B cell (primary cell): ENCODE results near the gene NHLRC3. TPM values are rescaled to one million over a fixed set of nuclear protein-coding genes. Genes with fewer than 3 reads are reported as not detected.

Experiments
- ATAC-seq: fragments of 200-7000 bp; cut with Tn5 transposase; one replicate; pipeline ENCODE4 v1.10.0; 2021; ENCODE audit warnings: low read depth, mild to moderate bottlenecking, moderate number of reproducible peaks, moderate library complexity
- CTCF ChIA-PET: fragments of 350-600 bp; sonication (Branson Sonifier 250); formaldehyde crosslinking; loops from one replicate; lab custom pipeline; 2021; ENCODE audit warnings: antibody characterized with exemption, inconsistent platforms; lab: Charles Lee
- POLR2A ChIA-PET: fragments of 350-600 bp; sonication (Branson Sonifier 250); formaldehyde crosslinking; loops from one replicate; lab custom pipeline; 2021; ENCODE audit warnings: antibody characterized with exemption; lab: Charles Lee
- DNase-seq: peaks from one replicate; pipeline ENCODE4 v3.0.0; 2013
- H2AFZ ChIP-seq: 2 replicates; pipeline ENCODE4 v1.6.1; 2012; ENCODE audit warnings: mild to moderate bottlenecking, low read depth, low read length; ENCODE audit not compliant: insufficient read depth, poor library complexity, severe bottlenecking
- H3K27ac ChIP-seq, 2 donors: 1 replicate in 1 of 2; 2 replicates in 1 of 2; pipeline ENCODE4 v1.5.1; 2012 to 2013; ENCODE audit warnings: low read length in 2 of 2, mild to moderate bottlenecking in 2 of 2, moderate library complexity in 1 of 2
- H3K27me3 ChIP-seq, 4 experiments: fragments of 200-600 bp in 1 of 4; sonication (generic) in 1 of 4; replicated peaks in 1 of 4; 1 replicate in 2 of 4; 2 replicates in 2 of 4; pipeline versions ENCODE4 v1.6.1 to v1.7.0; 2013 to 2016; ENCODE audit warnings: low read length in 3 of 4, mild to moderate bottlenecking in 2 of 4, mixed read lengths in 1 of 4, moderate library complexity in 1 of 4; ENCODE audit not compliant: insufficient read depth in 4 of 4, control insufficient read depth in 3 of 4; ENCODE audit errors: control extremely low read depth in 1 of 4
- H3K36me3 ChIP-seq, 2 experiments: replicated peaks in 1 of 2; 1 replicate in 1 of 2; 2 replicates in 1 of 2; pipeline versions ENCODE4 v1.6.1 to v1.7.1; 2013; ENCODE audit warnings: low read length in 1 of 2; ENCODE audit not compliant: insufficient read depth in 2 of 2, control insufficient read depth in 1 of 2; ENCODE audit errors: control extremely low read depth in 1 of 2, extremely low read depth in 1 of 2
- H3K4me1 ChIP-seq, 2 donors: fragments of 200-600 bp in 1 of 2; sonication (generic) in 1 of 2; 1 replicate in 1 of 2; 2 replicates in 1 of 2; pipeline versions ENCODE4 v1.5.1 to v1.6.1; 2013 to 2017; ENCODE audit warnings: low read length in 2 of 2; ENCODE audit not compliant: control insufficient read depth in 2 of 2, insufficient read depth in 2 of 2
- H3K4me2 ChIP-seq: replicated peaks from 2 replicates; pipeline ENCODE3; 2012; ENCODE audit warnings: mild to moderate bottlenecking, low read depth, low read length; ENCODE audit not compliant: poor library complexity, severe bottlenecking
- H3K4me3 ChIP-seq, 5 experiments: fragments of 200-600 bp in 1 of 5; sonication (generic) in 1 of 5; 1 replicate in 3 of 5; 2 replicates in 2 of 5; pipeline versions ENCODE4 v1.5.1 to v1.7.0; 2011 to 2016; ENCODE audit warnings: low read length in 4 of 5, mild to moderate bottlenecking in 4 of 5, low read depth in 2 of 5, control low read depth in 1 of 5, moderate library complexity in 1 of 5; ENCODE audit not compliant: insufficient read depth in 1 of 5; ENCODE audit errors: control extremely low read depth in 1 of 5, extremely low read depth in 1 of 5
- H3K79me2 ChIP-seq: fragments of 200-600 bp; sonication (generic); one replicate; pipeline ENCODE4 v1.6.0; 2016; ENCODE audit warnings: low read length; ENCODE audit not compliant: control insufficient read depth, insufficient read depth
- H3K9ac ChIP-seq: fragments of 200-600 bp; sonication (generic); 2 replicates; pipeline ENCODE4 v1.6.1; 2017; ENCODE audit warnings: mild to moderate bottlenecking, low read length, moderate library complexity
- H3K9me3 ChIP-seq, 3 donors: one replicate each; pipeline versions ENCODE4 v1.6.1 to v1.7.1; 2013; ENCODE audit warnings: low read length in 2 of 3; ENCODE audit not compliant: control insufficient read depth in 2 of 3, insufficient read depth in 1 of 3; ENCODE audit errors: control extremely low read depth in 1 of 3
- H4K20me1 ChIP-seq: 2 replicates; pipeline ENCODE4 v1.6.0; 2012; ENCODE audit warnings: mild to moderate bottlenecking, low read length; ENCODE audit not compliant: insufficient read depth, control insufficient read depth, poor library complexity, severe bottlenecking
- H3K27ac Mint-ChIP-seq: one replicate; pipeline ENCODE4 v1.8.0; 2021; ENCODE audit warnings: mixed read lengths
- H3K27me3 Mint-ChIP-seq: one replicate; pipeline ENCODE4 v1.8.0; 2021; ENCODE audit warnings: mixed read lengths
- H3K4me1 Mint-ChIP-seq: one replicate; pipeline ENCODE4 v1.8.0; 2021; ENCODE audit warnings: mixed read lengths
- H3K4me3 Mint-ChIP-seq: one replicate; pipeline ENCODE4 v1.8.0; 2021; ENCODE audit warnings: mixed read lengths
- H3K9me3 Mint-ChIP-seq: one replicate; pipeline ENCODE4 v1.8.0; 2022; ENCODE audit warnings: mixed read lengths; ENCODE audit not compliant: insufficient read depth
- EZH2 ChIP-seq: IDR thresholded peaks from 2 replicates; pipeline ENCODE4 v1.6.1; 2012; ENCODE audit warnings: borderline replicate concordance, low read depth, mild to moderate bottlenecking, moderate library complexity, low read length; ENCODE audit not compliant: insufficient read depth, poor library complexity, severe bottlenecking
- whole genome bisulfite sequencing: methylation state at CpG from one replicate; pipeline ENCODE4 v1.1.5; 2013; ENCODE audit warnings: missing lambda C conversion rate; ENCODE audit not compliant: insufficient coverage; 5-methylcytosine and 5-hydroxymethylcytosine counted together
- intact Hi-C: fragments of 100-400 bp; cut with micrococcal nuclease; formaldehyde crosslinking; loops from one replicate; pipeline ENCODE4 v1.10.0; 2022
- polyA plus RNA-seq: library from polyadenylated mRNA; depleted of rRNA; stranded (reverse); fragments of >200 nt; gene quantifications from 2 replicates; pipeline ENCODE4 v1.2.3, GENCODE V29; 2012
- total RNA-seq, 2 donors: library from RNA; stranded (reverse); fragments of 120-200 nt in 1 of 2; gene quantifications; 1 replicate in 1 of 2; 2 replicates in 1 of 2; pipeline versions ENCODE4 v1.2.3 to v1.2.4, GENCODE V29; 2013 to 2022
- TF ChIP-seq, protein P1 (sequence below): fragments of 200-600 bp; IDR thresholded peaks from one replicate; pipeline ENCODE4 v1.8.0; 2022; ENCODE audit warnings: antibody characterized with exemption, mild to moderate bottlenecking

NHLRC3 gene
- total and polyA plus RNA-seq, 2 donors (not counting 1 experiment from before 2014, with no cell fraction given), result 11.7 to 38.8 TPM

- Mint-ChIP-seq H3K4me3 (no peak overlapping the region), H3K27ac (no peak overlapping the region), H3K27me3 (no peaks in the 10 kb centered on the region), H3K4me1 (no peaks in the 10 kb centered on the region), H3K9me3 (no peaks in the 10 kb centered on the region)
- H3K27me3 ChIP-seq, result no peaks in the 10 kb centered on the region
- intact Hi-C loops, result no loop called here
- DNase-seq, result no peak
- ChIA-PET CTCF (interaction anchor here (0.7 to 1.7 kb wide), 2 partner anchors 563 to 565 kb away, joined by 3 to 6 read pairs; no protein-coding TSS in a partner anchor), POLR2A (no interaction called here)
- no peak overlapping the region for H3K27ac ChIP-seq
- peaks cover 1 to 11% of the 10 kb centered on the region in 2 experiments for H3K36me3 ChIP-seq
- TF ChIP-seq, protein P1, sequence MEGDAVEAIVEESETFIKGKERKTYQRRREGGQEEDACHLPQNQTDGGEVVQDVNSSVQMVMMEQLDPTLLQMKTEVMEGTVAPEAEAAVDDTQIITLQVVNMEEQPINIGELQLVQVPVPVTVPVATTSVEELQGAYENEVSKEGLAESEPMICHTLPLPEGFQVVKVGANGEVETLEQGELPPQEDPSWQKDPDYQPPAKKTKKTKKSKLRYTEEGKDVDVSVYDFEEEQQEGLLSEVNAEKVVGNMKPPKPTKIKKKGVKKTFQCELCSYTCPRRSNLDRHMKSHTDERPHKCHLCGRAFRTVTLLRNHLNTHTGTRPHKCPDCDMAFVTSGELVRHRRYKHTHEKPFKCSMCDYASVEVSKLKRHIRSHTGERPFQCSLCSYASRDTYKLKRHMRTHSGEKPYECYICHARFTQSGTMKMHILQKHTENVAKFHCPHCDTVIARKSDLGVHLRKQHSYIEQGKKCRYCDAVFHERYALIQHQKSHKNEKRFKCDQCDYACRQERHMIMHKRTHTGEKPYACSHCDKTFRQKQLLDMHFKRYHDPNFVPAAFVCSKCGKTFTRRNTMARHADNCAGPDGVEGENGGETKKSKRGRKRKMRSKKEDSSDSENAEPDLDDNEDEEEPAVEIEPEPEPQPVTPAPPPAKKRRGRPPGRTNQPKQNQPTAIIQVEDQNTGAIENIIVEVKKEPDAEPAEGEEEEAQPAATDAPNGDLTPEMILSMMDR, result no peak
- no peak for TF ChIP-seq EZH2
- H3K4me1 ChIP-seq, result no peaks in the 10 kb centered on the region
- H3K9me3 ChIP-seq, result no peaks in the 10 kb centered on the region
- H3K4me2 ChIP-seq, result no peak overlapping the region
- 60% methylated on average over 1 of the region's 2 CpGs for WGBS
- H3K9ac ChIP-seq, result no peak overlapping the region
- H3K4me3 ChIP-seq, result no peak overlapping the region
- no peaks in the 10 kb centered on the region for H3K79me2 ChIP-seq
- no peak for ATAC-seq
- no peaks in the 10 kb centered on the region for H4K20me1 ChIP-seq
- H2AFZ ChIP-seq, result no peak overlapping the region
These were observed 9.3 kb downstream of the NHLRC3 start for GRCh38 chr13:39047560-39047959.

DNA sequence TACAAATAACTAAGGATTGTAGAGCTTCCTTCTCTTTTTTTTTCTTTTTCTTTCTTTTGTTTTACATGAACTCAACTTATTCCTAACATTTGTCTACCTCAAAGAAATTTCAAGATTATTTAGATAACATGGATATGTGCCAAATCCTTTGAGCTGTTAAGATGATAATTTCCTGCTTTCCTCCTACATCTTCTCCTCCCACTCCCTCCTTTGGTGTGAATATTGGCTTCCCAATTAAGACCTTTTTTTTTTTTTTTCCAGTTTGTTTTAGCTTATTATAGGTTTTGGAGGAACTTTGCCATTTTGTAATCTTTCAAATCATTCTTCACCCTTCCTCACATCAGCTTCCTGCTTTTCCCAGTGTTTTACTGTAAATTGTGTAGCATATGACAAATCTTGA, 10.6 kb downstream of the NHLRC3 start:
- peaks cover 2% of the 10 kb centered on the region for H3K4me1 Mint-ChIP-seq
- no peak for DNase-seq
- Histone ChIP-seq H3K9ac (no peak overlapping the region), H3K27me3 (no peaks in the 10 kb centered on the region), H3K36me3 (peaks cover 1 to 11% of the 10 kb centered on the region in 2 experiments), H3K4me1 (no peaks in the 10 kb centered on the region), H3K9me3 (no peaks in the 10 kb centered on the region), H4K20me1 (no peaks in the 10 kb centered on the region), H2AFZ (no peak overlapping the region), H3K79me2 (no peaks in the 10 kb centered on the region), H3K4me2 (no peak overlapping the region), H3K4me3 (no peak overlapping the region), H3K27ac (no peak overlapping the region)
- intact Hi-C loops, result no loop called here
- no peak overlapping the region for H3K4me3 Mint-ChIP-seq
- TF ChIP-seq, protein P1, result no peak
- no peak for TF ChIP-seq EZH2
- no peaks in the 10 kb centered on the region for H3K9me3 Mint-ChIP-seq
- no peaks in the 10 kb centered on the region for H3K27me3 Mint-ChIP-seq
- POLR2A ChIA-PET, result no interaction called here
- H3K27ac Mint-ChIP-seq, result no peak overlapping the region
- CTCF ChIA-PET, result interaction anchor here (1.5 to 1.7 kb wide), 2 partner anchors 564 to 567 kb away, joined by 4 to 6 read pairs; no protein-coding TSS in a partner anchor
- no peak for ATAC-seq
